Embryonic facial prominence (tissue), 1 donor: Measurements from ENCODE around the gene CHST3.
A peak's percentile ranks its signal among the peaks of the same experiment; 100 is the strongest.
"Not testable (repeated sequence)": the region's sequence is repeated elsewhere in the genome, so short reads cannot be mapped to it uniquely, and the experiment has no call there.

Experiments used
- DNase-seq: peaks from one replicate; pipeline ENCODE4 v3.0.0-alpha.2; 2016; ENCODE audit errors: extremely low spot score

Gene CHST3

GRCh38 chr10:71948496-71949067, 15.6 kb upstream of the CHST3 start:
- no peak for DNase-seq

DNA sequence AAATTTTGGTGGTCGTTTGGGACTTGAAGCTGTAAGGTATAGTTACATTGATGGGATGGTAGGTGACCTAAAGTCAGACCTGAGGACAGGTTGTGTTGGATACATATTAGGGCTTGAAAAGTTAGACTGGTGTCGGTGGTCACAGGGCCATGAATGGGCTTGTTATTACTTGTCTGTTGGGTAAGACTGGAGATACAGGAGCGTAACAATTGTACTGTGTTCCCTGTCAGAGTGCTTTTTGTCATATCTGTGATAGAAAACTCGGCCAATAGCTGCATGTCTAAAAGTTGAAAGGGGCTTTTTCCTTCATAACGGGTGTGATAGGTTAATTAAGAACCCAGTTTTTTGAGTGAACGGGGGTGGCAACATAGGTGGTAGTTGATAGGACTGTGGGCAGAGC, 13.5 kb upstream of the CHST3 start:
- DNase-seq: no peak

GRCh38 chr10:71952745-71953144, 11.4 kb upstream of the CHST3 start:
- no peak for DNase-seq

GRCh38 chr10:71957546-71958275, 6.5 kb upstream of the CHST3 start:
- no peak for DNase-seq

DNA sequence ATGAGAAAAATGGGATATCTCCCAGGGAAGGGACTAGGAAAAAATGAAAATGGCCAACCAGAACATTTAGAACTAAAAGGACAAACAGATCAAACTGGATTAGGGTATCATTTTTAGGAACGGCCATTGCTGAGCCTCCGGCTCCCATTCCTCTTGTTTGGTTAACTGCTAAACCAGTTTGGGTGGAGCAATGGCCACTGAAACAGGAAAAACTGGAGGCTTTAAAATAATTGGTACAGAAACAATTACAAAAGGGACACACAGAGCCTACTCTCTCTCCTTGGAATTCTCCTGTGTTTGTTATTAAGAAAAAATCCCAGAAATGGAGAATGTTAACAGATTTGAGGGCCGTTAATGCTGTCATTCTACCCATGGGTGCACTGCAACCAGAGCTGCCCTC, 4.7 kb upstream of the CHST3 start:
- no peak for DNase-seq

DNA sequence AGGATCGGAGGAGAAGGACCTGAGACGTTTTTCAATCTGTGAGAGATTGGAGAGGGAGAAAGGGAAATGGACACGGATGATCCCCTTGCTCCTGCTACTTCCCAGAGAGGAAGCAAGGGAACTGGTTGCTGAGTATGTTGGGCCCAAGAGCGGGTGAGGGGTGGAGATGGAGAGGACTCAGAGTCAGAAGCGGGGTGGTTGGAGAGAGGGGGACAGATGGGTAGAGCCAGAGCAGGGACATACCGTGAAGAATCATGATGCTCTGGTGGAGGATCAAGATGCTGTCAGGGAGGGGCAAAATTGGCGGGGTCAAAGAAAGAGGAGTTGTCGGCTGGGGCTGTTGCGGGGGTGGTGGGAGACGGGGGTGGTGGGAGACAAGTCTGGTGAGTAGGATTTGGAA, 2.4 kb upstream of the CHST3 start:
- DNase-seq: no peak

- no peak for DNase-seq
Observed at GRCh38 chr10:71962901-71963300, 1.3 kb upstream of the CHST3 start.

- no peak for DNase-seq
Observed at GRCh38 chr10:71963351-71964097, 671 bp upstream of the CHST3 start.

- peak; percentile 39 for DNase-seq
Observed at GRCh38 chr10:71964743-71965515, 734 bp downstream of the CHST3 start.

- no peak for DNase-seq
Observed at GRCh38 chr10:71965623-71966022, 1.4 kb downstream of the CHST3 start.

DNA sequence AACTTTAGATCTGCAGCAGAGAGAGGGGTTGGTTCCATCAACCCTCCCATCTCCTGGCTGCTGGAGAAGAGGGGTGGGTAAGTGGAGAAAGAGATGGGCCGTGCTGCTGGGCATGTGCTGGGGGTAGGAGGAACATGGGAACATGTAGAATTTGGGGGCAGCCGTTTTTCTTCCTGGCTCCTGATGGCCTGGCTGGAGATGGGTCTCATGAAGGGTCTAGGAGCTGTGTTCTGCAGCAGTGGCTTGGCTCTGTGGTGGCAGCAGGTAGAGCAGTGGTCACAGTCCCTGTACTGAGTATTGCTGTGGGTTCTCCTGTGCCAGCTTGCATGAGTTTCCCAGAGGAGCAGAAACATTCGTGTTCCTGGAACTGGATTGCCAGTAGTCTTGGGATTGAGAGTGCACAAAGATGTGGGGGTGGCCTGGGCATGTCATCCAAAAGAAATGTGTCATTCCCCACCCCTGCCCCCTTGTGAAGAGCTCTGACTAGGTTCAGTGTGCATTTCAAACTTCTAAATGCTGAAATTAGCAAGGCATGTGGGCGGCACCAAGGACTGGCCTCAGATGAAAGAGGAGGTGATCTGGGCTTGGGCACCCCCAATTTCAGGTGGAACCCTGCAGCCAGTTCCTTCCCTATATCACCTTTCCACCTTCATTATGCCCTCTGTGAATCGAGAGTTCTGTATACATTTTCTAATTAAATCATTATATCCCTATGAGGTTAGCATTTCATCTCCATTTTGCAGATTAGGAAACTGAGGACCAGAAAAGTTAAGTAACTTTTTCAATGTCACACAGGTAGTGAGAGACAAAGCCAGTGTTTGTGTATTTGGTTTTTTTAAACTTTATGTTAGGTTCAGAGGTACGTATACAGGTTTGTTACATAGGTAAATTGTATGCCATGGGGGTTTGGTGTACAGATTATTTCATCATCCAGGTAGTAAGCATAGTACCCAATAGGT, 2.1 kb downstream of the CHST3 start:
- DNase-seq: no peak

- not testable (repeated sequence) for DNase-seq
Observed at GRCh38 chr10:71967958-71968357, 3.8 kb downstream of the CHST3 start.

GRCh38 chr10:71968553-71969474, 4.6 kb downstream of the CHST3 start:
- DNase-seq: no peak

GRCh38 chr10:71969929-71970328, 5.7 kb downstream of the CHST3 start:
- no peak for DNase-seq

DNA sequence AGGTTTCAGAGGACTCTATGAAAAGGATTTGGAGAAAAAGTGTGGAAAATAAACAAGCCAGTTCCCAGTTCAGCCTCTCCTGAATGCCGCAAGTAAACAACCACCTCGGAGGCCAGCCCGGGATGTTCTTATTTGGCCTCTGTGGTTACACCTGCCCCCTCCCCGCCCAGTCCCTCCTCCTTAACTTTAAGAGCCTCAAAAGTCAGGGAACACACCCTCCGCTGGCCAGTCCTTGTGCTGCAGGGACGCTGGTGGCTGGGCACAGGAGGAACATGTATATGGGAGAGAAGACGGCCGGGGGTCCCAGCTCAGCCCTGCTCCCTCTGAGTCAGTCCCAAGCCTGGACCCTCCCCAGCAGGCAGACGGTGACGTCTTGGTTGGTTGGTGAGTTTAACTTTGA, 6.1 kb downstream of the CHST3 start:
- DNase-seq: no peak

DNA sequence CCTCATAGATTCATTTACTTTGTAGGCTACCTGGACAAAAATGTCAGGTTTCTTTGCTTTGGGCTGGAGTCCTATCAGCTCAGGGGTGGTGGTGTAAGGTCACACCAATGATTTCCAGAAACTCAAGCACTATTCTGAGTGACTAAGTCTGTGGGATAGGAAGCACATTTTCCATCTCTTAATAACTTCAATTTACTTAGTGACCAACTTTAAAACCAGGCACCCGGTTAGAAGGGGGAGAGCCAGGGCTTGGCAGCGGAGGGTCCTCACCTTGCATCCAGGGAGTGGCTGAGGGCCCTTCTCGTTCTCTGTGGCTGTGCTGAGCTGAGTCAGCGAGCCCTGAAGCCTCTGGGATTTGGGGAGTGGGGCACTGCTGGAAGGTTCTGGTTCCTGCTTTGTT, 6.7 kb downstream of the CHST3 start:
- no peak for DNase-seq

GRCh38 chr10:71971311-71971731, 7.1 kb downstream of the CHST3 start:
- no peak for DNase-seq

- DNase-seq: no peak
Observed at GRCh38 chr10:71971769-71972555, 7.8 kb downstream of the CHST3 start.
